HepG2 (cell line): ENCODE results near the gene PRMT7. TPM values are rescaled to one million over a fixed set of nuclear protein-coding genes. Genes with fewer than 3 reads are reported as not detected.

Experiments
- AHR ChIP-seq: IDR thresholded peaks from 2 replicates; pipeline ENCODE4 v1.6.1; 2018; ENCODE audit warnings: missing genetic modification reagents, missing compliant biosample characterization
- ATF7-NPFF ChIP-seq: sonication (generic); formaldehyde crosslinking; IDR thresholded peaks from 2 replicates; pipeline ENCODE4 v1.8.1; 2023; ENCODE audit warnings: mild to moderate bottlenecking, low read depth, missing genetic modification reagents, moderate library complexity
- CREB1 ChIP-seq, 2 experiments: fragments of 450-650 bp in 1 of 2; IDR thresholded peaks; 2 replicates each; pipeline ENCODE4 v1.6.1; 2016 to 2017; ENCODE audit warnings: control low read depth in 1 of 2, mild to moderate bottlenecking in 1 of 2, missing compliant biosample characterization in 1 of 2, missing genetic modification characterization in 1 of 2
- IRX3 ChIP-seq: sonication (generic); formaldehyde crosslinking; IDR thresholded peaks from 2 replicates; pipeline ENCODE4 v1.8.1; 2023; ENCODE audit warnings: mild to moderate bottlenecking, low read depth, missing genetic modification reagents, borderline replicate concordance
- JARID2 ChIP-seq: sonication (generic); formaldehyde crosslinking; IDR thresholded peaks from 2 replicates; pipeline ENCODE4 v1.8.1; 2023; ENCODE audit warnings: missing genetic modification reagents, inconsistent platforms; ENCODE audit not compliant: insufficient replicate concordance
- MLLT10 ChIP-seq: sonication (generic); formaldehyde crosslinking; IDR thresholded peaks from 2 replicates; pipeline ENCODE4 v1.4.0; 2020; ENCODE audit warnings: missing genetic modification reagents
- MTA3 ChIP-seq: sonication (generic); formaldehyde crosslinking; IDR thresholded peaks from 2 replicates; pipeline ENCODE4 v1.4.0; 2020; ENCODE audit warnings: missing genetic modification reagents
- POLR2A ChIP-seq, 2 experiments: IDR thresholded peaks; 2 replicates each; pipeline ENCODE4 v1.6.1; 2011; ENCODE audit warnings: low read depth in 2 of 2, low read length in 2 of 2, mild to moderate bottlenecking in 1 of 2, moderate library complexity in 1 of 2; ENCODE audit not compliant: insufficient read depth in 1 of 2
- POLR2G ChIP-seq: fragments of 200-400 bp; formaldehyde crosslinking; IDR thresholded peaks from 2 replicates; pipeline ENCODE4 v1.6.1; 2018; ENCODE audit warnings: mild to moderate bottlenecking, low read depth, low read length, moderate library complexity
- TBL1XR1 ChIP-seq: fragments of 150-350 bp; IDR thresholded peaks from 2 replicates; pipeline ENCODE4 v1.6.1; 2014; ENCODE audit warnings: borderline replicate concordance, low read length; ENCODE audit not compliant: partially characterized antibody
- THAP8 ChIP-seq: sonication (generic); formaldehyde crosslinking; IDR thresholded peaks from 2 replicates; pipeline ENCODE4 v1.5.1; 2020; ENCODE audit warnings: missing genetic modification reagents, mild to moderate bottlenecking, borderline replicate concordance
- ZBTB10 ChIP-seq: sonication (generic); formaldehyde crosslinking; IDR thresholded peaks from 2 replicates; pipeline ENCODE4 v1.4.0; 2020; ENCODE audit warnings: missing genetic modification reagents, borderline replicate concordance
- ZNF709 ChIP-seq: sonication (generic); formaldehyde crosslinking; IDR thresholded peaks from 2 replicates; pipeline ENCODE4 v1.5.0; 2020; ENCODE audit warnings: mild to moderate bottlenecking, missing genetic modification reagents
- ZNF780A ChIP-seq: sonication (generic); formaldehyde crosslinking; IDR thresholded peaks from 2 replicates; pipeline ENCODE4 v1.8.0; 2022; ENCODE audit warnings: mild to moderate bottlenecking, missing genetic modification reagents, moderate library complexity
- polyA plus RNA-seq, 8 experiments: library from polyadenylated mRNA; depleted of rRNA in 3 of 8; stranded (reverse) in 7 of 8; unstranded in 1 of 8; fragments of >200 nt; fragmentation: Illumina TruSeq in 4 of 8; extraction: Trizol in 4 of 8; gene quantifications; 2 replicates each; pipeline versions ENCODE4 v1.2.1 to v1.2.3, GENCODE V29; 2011 to 2016; ENCODE audit warnings: low read depth in 4 of 8, missing spikeins in 1 of 8, mixed read lengths in 1 of 8; ENCODE audit not compliant: insufficient read depth in 1 of 8
- total RNA-seq, 5 experiments: library from RNA; depleted of rRNA; stranded (reverse); fragments of >200 nt; fragmentation: Illumina TruSeq; extraction: Trizol; gene quantifications; 2 replicates each; pipeline ENCODE4 v1.2.3, GENCODE V29; 2016; ENCODE audit warnings: low read depth in 1 of 5
- TF ChIP-seq, protein P1 (sequence below), 2 experiments: IDR thresholded peaks; 2 replicates each; pipeline ENCODE4 v1.6.1; 2011 to 2012; ENCODE audit warnings: low read length in 2 of 2, borderline replicate concordance in 1 of 2, low read depth in 1 of 2, mild to moderate bottlenecking in 1 of 2, moderate library complexity in 1 of 2
- TF ChIP-seq, protein P2 (sequence below): sonication (generic); formaldehyde crosslinking; IDR thresholded peaks from 2 replicates; pipeline ENCODE4 v1.4.0; 2020; ENCODE audit warnings: mild to moderate bottlenecking, missing genetic modification reagents

Gene PRMT7
- total and polyA plus RNA-seq, 2 of the 13 experiments (the other 11 are each of a cell fraction or from before 2014, with no cell fraction given): 47.5 to 55.0 TPM

GRCh38 chr16:68310774-68311511 lies at the start of gene PRMT7, which contains the start of gene SLC7A6OS (continued):
- TF ChIP-seq, protein P1, sequence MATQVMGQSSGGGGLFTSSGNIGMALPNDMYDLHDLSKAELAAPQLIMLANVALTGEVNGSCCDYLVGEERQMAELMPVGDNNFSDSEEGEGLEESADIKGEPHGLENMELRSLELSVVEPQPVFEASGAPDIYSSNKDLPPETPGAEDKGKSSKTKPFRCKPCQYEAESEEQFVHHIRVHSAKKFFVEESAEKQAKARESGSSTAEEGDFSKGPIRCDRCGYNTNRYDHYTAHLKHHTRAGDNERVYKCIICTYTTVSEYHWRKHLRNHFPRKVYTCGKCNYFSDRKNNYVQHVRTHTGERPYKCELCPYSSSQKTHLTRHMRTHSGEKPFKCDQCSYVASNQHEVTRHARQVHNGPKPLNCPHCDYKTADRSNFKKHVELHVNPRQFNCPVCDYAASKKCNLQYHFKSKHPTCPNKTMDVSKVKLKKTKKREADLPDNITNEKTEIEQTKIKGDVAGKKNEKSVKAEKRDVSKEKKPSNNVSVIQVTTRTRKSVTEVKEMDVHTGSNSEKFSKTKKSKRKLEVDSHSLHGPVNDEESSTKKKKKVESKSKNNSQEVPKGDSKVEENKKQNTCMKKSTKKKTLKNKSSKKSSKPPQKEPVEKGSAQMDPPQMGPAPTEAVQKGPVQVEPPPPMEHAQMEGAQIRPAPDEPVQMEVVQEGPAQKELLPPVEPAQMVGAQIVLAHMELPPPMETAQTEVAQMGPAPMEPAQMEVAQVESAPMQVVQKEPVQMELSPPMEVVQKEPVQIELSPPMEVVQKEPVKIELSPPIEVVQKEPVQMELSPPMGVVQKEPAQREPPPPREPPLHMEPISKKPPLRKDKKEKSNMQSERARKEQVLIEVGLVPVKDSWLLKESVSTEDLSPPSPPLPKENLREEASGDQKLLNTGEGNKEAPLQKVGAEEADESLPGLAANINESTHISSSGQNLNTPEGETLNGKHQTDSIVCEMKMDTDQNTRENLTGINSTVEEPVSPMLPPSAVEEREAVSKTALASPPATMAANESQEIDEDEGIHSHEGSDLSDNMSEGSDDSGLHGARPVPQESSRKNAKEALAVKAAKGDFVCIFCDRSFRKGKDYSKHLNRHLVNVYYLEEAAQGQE (IDR thresholded peaks at IDR 0.05; ENCODE audit: borderline replicate concordance in 1 of 2, low read depth in 1 of 2, low read length in 2 of 2): peak in 1 of 2 experiments; percentile 71; a peak in 1 of 4 replicates
- TF ChIP-seq CREB1 (IDR thresholded peaks at IDR 0.05): no peak; the same call in 1 of the 2 replicates
- peak; percentile 64; the same call in 1 of the 2 replicates for TF ChIP-seq CREB1 (CRISPR knock-in tag; IDR thresholded peaks at IDR 0.05)
- peak; percentile 99 for TF ChIP-seq JARID2 (CRISPR knock-in tag)
- TF ChIP-seq, protein P2, sequence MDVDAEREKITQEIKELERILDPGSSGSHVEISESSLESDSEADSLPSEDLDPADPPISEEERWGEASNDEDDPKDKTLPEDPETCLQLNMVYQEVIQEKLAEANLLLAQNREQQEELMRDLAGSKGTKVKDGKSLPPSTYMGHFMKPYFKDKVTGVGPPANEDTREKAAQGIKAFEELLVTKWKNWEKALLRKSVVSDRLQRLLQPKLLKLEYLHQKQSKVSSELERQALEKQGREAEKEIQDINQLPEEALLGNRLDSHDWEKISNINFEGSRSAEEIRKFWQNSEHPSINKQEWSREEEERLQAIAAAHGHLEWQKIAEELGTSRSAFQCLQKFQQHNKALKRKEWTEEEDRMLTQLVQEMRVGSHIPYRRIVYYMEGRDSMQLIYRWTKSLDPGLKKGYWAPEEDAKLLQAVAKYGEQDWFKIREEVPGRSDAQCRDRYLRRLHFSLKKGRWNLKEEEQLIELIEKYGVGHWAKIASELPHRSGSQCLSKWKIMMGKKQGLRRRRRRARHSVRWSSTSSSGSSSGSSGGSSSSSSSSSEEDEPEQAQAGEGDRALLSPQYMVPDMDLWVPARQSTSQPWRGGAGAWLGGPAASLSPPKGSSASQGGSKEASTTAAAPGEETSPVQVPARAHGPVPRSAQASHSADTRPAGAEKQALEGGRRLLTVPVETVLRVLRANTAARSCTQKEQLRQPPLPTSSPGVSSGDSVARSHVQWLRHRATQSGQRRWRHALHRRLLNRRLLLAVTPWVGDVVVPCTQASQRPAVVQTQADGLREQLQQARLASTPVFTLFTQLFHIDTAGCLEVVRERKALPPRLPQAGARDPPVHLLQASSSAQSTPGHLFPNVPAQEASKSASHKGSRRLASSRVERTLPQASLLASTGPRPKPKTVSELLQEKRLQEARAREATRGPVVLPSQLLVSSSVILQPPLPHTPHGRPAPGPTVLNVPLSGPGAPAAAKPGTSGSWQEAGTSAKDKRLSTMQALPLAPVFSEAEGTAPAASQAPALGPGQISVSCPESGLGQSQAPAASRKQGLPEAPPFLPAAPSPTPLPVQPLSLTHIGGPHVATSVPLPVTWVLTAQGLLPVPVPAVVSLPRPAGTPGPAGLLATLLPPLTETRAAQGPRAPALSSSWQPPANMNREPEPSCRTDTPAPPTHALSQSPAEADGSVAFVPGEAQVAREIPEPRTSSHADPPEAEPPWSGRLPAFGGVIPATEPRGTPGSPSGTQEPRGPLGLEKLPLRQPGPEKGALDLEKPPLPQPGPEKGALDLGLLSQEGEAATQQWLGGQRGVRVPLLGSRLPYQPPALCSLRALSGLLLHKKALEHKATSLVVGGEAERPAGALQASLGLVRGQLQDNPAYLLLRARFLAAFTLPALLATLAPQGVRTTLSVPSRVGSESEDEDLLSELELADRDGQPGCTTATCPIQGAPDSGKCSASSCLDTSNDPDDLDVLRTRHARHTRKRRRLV: peak; percentile 98
- peak; percentile 98; the same call in 1 of the 2 replicates for TF ChIP-seq THAP8
- peak; percentile 99 for TF ChIP-seq ZNF780A (CRISPR knock-in tag)
- peak; percentile 100 for TF ChIP-seq ATF7-NPFF (CRISPR knock-in tag)
- TF ChIP-seq ZBTB10: peak; percentile 95
- peak; percentile 100 for TF ChIP-seq ZNF709 (CRISPR knock-in tag)
- peak; percentile 99 for TF ChIP-seq IRX3 (CRISPR knock-in tag)
- TF ChIP-seq AHR (CRISPR knock-in tag): peak; percentile 99
- TF ChIP-seq MTA3 (CRISPR knock-in tag): no peak
- TF ChIP-seq POLR2G: peak; percentile 99
- no peak for TF ChIP-seq TBL1XR1
- TF ChIP-seq MLLT10: peak; percentile 81; the same call in 1 of the 2 replicates
- peak; percentile 97 for TF ChIP-seq POLR2A (IDR thresholded peaks at IDR 0.05; ENCODE audit: insufficient read depth in 1 of 2, low read depth in 2 of 2, low read length in 2 of 2)
